HL-60 (cell line): ENCODE results near the gene KLHL13.
"Not testable (repeated sequence)": the region's sequence is repeated elsewhere in the genome, so short reads cannot be mapped to it uniquely, and the experiment has no call there.

Source experiments
- DNase-seq, 2 experiments: peaks; one replicate each; pipeline ENCODE4 v3.0.0-alpha.2; 2010 to 2020; ENCODE audit warnings: low read depth in 1 of 2, low spot score in 1 of 2
- H3K27ac ChIP-seq: fragments of 250-450 bp; sonication (Bioruptor Pico); replicated peaks from 2 replicates; pipeline ENCODE4 v1.5.1; 2020; ENCODE audit warnings: mild to moderate bottlenecking, moderate library complexity
- H3K27me3 ChIP-seq: fragments of 250-450 bp; sonication (Bioruptor Pico); 2 replicates; pipeline ENCODE4 v1.5.1; 2021; ENCODE audit warnings: mild to moderate bottlenecking, moderate library complexity; ENCODE audit not compliant: insufficient read depth, poor library complexity, severe bottlenecking
- H3K4me3 ChIP-seq: replicated peaks from 2 replicates; pipeline ENCODE4 v1.5.1; 2011; ENCODE audit warnings: mild to moderate bottlenecking, control low read depth, low read length; ENCODE audit not compliant: insufficient read depth
- GABPA ChIP-seq: IDR thresholded peaks from 2 replicates; pipeline ENCODE4 v1.6.1; 2012; ENCODE audit warnings: low read depth
- POLR2AphosphoS5 ChIP-seq: IDR thresholded peaks from 2 replicates; pipeline ENCODE4 v1.6.1; 2012; ENCODE audit warnings: low read depth
- SPI1 ChIP-seq: IDR thresholded peaks from 2 replicates; pipeline ENCODE4 v1.6.1; 2012; ENCODE audit warnings: low read depth, mild to moderate bottlenecking, borderline replicate concordance
- TF ChIP-seq, protein P1 (sequence below): IDR thresholded peaks from one replicate; pipeline ENCODE4 v1.5.1; 2011; ENCODE audit warnings: low read length, control low read depth, inconsistent platforms; ENCODE audit not compliant: insufficient read depth
- TF ChIP-seq, protein P2 (sequence below): IDR thresholded peaks from 2 replicates; pipeline ENCODE4 v1.6.1; 2012; ENCODE audit warnings: low read depth; ENCODE audit not compliant: insufficient replicate concordance

KLHL13 gene

DNA sequence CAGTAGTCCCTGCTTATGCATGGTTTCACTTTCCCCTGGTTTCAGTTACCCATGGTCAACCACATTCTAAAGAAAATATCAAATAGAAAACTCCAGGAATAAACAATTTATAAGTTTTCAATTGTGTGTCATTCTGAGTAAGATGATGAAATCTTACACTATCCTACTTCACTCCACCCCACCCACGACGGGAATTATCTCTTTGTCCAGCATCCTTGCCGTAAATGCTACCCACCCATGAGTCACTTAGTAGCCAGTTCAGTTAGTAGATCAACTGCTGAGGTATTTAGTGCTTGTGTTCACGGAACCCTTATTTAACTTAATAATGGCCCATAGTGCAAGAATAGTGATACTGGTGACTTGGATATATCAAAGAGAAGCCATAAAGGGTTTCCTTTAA is 91.4 kb downstream of the KLHL13 start:
- DNase-seq = no peak
- Histone ChIP-seq H3K4me3 (no peak overlapping the region), H3K27me3 (no peaks in the 10 kb centered on the region), H3K27ac (no peak overlapping the region)
- TF ChIP-seq SPI1 = no peak
- TF ChIP-seq GABPA = no peak
- TF ChIP-seq, protein P1, sequence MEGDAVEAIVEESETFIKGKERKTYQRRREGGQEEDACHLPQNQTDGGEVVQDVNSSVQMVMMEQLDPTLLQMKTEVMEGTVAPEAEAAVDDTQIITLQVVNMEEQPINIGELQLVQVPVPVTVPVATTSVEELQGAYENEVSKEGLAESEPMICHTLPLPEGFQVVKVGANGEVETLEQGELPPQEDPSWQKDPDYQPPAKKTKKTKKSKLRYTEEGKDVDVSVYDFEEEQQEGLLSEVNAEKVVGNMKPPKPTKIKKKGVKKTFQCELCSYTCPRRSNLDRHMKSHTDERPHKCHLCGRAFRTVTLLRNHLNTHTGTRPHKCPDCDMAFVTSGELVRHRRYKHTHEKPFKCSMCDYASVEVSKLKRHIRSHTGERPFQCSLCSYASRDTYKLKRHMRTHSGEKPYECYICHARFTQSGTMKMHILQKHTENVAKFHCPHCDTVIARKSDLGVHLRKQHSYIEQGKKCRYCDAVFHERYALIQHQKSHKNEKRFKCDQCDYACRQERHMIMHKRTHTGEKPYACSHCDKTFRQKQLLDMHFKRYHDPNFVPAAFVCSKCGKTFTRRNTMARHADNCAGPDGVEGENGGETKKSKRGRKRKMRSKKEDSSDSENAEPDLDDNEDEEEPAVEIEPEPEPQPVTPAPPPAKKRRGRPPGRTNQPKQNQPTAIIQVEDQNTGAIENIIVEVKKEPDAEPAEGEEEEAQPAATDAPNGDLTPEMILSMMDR = no peak
- TF ChIP-seq, protein P2, sequence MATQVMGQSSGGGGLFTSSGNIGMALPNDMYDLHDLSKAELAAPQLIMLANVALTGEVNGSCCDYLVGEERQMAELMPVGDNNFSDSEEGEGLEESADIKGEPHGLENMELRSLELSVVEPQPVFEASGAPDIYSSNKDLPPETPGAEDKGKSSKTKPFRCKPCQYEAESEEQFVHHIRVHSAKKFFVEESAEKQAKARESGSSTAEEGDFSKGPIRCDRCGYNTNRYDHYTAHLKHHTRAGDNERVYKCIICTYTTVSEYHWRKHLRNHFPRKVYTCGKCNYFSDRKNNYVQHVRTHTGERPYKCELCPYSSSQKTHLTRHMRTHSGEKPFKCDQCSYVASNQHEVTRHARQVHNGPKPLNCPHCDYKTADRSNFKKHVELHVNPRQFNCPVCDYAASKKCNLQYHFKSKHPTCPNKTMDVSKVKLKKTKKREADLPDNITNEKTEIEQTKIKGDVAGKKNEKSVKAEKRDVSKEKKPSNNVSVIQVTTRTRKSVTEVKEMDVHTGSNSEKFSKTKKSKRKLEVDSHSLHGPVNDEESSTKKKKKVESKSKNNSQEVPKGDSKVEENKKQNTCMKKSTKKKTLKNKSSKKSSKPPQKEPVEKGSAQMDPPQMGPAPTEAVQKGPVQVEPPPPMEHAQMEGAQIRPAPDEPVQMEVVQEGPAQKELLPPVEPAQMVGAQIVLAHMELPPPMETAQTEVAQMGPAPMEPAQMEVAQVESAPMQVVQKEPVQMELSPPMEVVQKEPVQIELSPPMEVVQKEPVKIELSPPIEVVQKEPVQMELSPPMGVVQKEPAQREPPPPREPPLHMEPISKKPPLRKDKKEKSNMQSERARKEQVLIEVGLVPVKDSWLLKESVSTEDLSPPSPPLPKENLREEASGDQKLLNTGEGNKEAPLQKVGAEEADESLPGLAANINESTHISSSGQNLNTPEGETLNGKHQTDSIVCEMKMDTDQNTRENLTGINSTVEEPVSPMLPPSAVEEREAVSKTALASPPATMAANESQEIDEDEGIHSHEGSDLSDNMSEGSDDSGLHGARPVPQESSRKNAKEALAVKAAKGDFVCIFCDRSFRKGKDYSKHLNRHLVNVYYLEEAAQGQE = no peak
- TF ChIP-seq POLR2AphosphoS5 = no peak

DNA sequence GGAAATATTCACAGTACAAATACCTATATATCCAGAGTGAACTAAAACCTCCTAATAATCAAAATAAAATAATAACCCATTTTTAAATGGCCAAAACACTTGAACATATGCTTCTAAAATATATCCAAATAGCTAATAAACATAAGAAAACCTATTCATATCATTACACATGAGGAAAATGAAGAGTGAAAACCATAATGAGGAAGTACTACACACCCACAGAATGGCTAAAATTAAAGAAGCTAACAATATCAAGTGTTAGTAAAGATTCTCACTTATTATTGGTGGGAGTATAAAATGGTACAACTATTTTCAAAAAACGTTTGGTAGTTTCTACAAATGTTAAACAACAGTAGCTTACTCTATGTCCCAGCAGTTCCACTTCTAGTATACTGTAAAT is 92.1 kb downstream of the KLHL13 start:
- no peak for DNase-seq
- Histone ChIP-seq H3K27me3 (no peaks in the 10 kb centered on the region), H3K27ac (no peak overlapping the region), H3K4me3 (no peak overlapping the region)
- no peak for TF ChIP-seq POLR2AphosphoS5
- TF ChIP-seq SPI1 = no peak

DNA sequence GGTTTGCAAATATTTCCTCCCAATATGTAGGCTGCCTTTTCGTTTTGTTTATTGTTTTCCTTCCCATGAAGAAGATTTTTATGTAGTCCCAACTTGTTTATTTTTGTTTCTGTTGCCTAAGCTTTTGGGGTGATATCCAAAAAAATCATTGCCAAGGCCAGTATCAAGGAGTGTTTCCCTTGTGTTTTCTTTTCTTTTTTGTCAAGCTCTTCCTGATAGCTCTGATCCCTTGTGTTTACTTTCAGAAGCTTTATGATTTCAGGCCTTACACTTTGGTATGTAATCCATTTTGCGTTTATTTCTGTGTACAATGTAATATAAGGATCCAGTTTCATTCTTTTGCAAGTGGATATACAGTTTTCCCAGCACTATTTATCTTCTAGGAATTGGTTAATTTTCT is 93.9 kb downstream of the KLHL13 start:
- TF ChIP-seq, protein P2 = no peak
- TF ChIP-seq GABPA (no peak), SPI1 (no peak), POLR2AphosphoS5 (no peak)
- TF ChIP-seq, protein P1 = no peak
- no peak for DNase-seq
- no peak overlapping the region for H3K27ac ChIP-seq

DNA sequence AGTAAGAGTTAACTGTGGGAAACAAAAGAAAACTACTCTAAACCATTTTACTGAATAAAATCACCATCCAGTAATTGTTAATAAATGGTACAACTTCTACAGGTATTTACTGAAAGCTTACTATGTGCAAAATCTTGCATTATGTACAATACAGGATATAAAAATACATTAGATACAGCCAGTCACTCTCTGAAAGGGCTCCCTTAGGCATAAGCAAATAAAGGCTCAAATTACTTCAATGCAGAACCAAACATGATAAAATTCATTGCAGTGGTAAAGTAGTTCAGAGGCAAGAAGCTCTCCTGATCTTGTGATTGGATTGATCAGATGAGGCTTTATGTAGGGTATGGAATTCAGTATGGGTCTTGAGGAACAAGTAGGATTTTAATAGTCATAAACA is 100.2 kb downstream of the KLHL13 start:
- TF ChIP-seq SPI1 (no peak), GABPA (no peak), POLR2AphosphoS5 (no peak)
- TF ChIP-seq, protein P2 = no peak
- TF ChIP-seq, protein P1 = no peak
- Histone ChIP-seq H3K27ac (no peak overlapping the region), H3K27me3 (no peaks in the 10 kb centered on the region), H3K4me3 (no peak overlapping the region)
- no peak for DNase-seq

More for the DNA sequence above, 93.9 kb downstream of the KLHL13 start:
- Histone ChIP-seq H3K4me3 (no peak overlapping the region), H3K27me3 (no peaks in the 10 kb centered on the region)

DNA sequence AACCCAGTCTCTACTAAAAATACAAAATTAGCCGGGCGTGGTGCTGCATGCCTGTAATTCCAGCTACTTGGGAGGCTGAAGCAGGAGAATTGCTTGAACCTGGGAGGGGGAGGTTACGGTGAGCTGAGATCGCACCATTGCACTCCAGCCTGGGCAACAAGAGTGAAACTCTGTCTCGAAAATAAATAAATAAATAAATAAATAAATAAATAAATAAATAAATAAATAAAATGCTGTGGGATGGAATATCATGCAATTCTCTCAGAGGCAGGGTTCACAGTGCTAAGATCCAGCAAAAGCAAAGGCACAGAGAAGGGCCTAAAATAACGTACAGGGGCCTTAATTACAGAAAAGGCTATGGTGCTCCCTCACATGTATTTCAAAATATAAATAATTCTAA is 114.2 kb downstream of the KLHL13 start:
- not testable (repeated sequence) for H3K4me3 ChIP-seq, H3K27me3 ChIP-seq, DNase-seq, H3K27ac ChIP-seq
